Sigmoid colon (tissue), 7 donors: ENCODE results near the gene CCDC136. TPM values are rescaled to one million over a fixed set of nuclear protein-coding genes. Genes with fewer than 3 reads are reported as not detected.

Source experiments
- DNase-seq: peaks from one replicate; pipeline ENCODE4 v3.0.0-alpha.2; 2019
- H3K27ac ChIP-seq, 4 donors: fragments of 200-600 bp; sonication (generic); one replicate each; pipeline ENCODE4 v1.5.1; 2016 to 2019; ENCODE audit warnings: mild to moderate bottlenecking in 1 of 4
- H3K27me3 ChIP-seq, 3 donors: fragments of 200-600 bp; sonication (generic); one replicate each; pipeline ENCODE4 v1.5.1; 2019; ENCODE audit warnings: mild to moderate bottlenecking in 1 of 3
- H3K36me3 ChIP-seq, 4 donors: fragments of 200-600 bp; sonication (generic); one replicate each; pipeline ENCODE4 v1.5.1; 2016 to 2019
- H3K4me1 ChIP-seq, 4 donors: fragments of 200-600 bp; sonication (generic); one replicate each; pipeline ENCODE4 v1.5.1; 2017 to 2019
- H3K4me3 ChIP-seq, 4 donors: fragments of 200-600 bp; sonication (generic); one replicate each; pipeline ENCODE4 v1.5.1; 2017 to 2019; ENCODE audit warnings: mild to moderate bottlenecking in 2 of 4, moderate library complexity in 1 of 4
- H3K9me3 ChIP-seq, 4 donors: fragments of 200-600 bp in 3 of 4; sonication (generic) in 3 of 4; one replicate each; pipeline versions ENCODE4 v1.5.1 to v1.6.1; 2013 to 2019
- EP300 ChIP-seq, 4 donors: sonication (generic); formaldehyde crosslinking; IDR thresholded peaks; one replicate each; pipeline ENCODE4 v1.6.1; 2017; ENCODE audit warnings: antibody characterized with exemption in 4 of 4
- POLR2A ChIP-seq, 2 donors: fragments of 450-650 bp; IDR thresholded peaks; one replicate each; pipeline ENCODE4 v1.6.1; 2016; ENCODE audit warnings: antibody characterized with exemption in 2 of 2, mild to moderate bottlenecking in 2 of 2, moderate library complexity in 2 of 2
- POLR2AphosphoS5 ChIP-seq, 4 donors: sonication (generic); formaldehyde crosslinking; IDR thresholded peaks; one replicate each; pipeline ENCODE4 v1.6.1; 2017; ENCODE audit warnings: antibody characterized with exemption in 4 of 4
- WGBS, 2 donors: extraction: QIAGEN DNeasy Blood & Tissue Kit; methylation state at CpG; one replicate each; pipeline ENCODE4 v1.1.7; 2013; 5-methylcytosine and 5-hydroxymethylcytosine counted together
- intact Hi-C: fragments of 100-400 bp; cut with DNase I; formaldehyde crosslinking; loops from one replicate; pipeline ENCODE4 v1.15.1; 2023
- polyA plus RNA-seq, 3 donors: library from polyadenylated mRNA; stranded (reverse); fragments of 200-250 nt; gene quantifications; one replicate each; pipeline ENCODE4 v1.2.3, GENCODE V29; 2013
- total RNA-seq, 4 donors: library from RNA; depleted of rRNA; stranded (reverse); fragments of >200 nt; gene quantifications; one replicate each; pipeline ENCODE4 v1.1.0, GENCODE V29; 2016
- TF ChIP-seq, protein P1 (sequence below), 4 experiments: fragments of 450-650 bp in 3 of 4; fragments of 200-600 bp in 1 of 4; IDR thresholded peaks; one replicate each; pipeline ENCODE4 v1.5.1; 2016 to 2019; ENCODE audit warnings: antibody characterized with exemption in 4 of 4, mild to moderate bottlenecking in 3 of 4, moderate library complexity in 2 of 4
- donor health status: healthy with polysubstance abuse.
- donor health status: Bipolar disorder and iron deficiency.
- donor health status: healthy.

Gene CCDC136
- total and polyA plus RNA-seq, 7 donors = 2.4 to 53.7 (median 21.7) TPM; not detected in 1

DNA sequence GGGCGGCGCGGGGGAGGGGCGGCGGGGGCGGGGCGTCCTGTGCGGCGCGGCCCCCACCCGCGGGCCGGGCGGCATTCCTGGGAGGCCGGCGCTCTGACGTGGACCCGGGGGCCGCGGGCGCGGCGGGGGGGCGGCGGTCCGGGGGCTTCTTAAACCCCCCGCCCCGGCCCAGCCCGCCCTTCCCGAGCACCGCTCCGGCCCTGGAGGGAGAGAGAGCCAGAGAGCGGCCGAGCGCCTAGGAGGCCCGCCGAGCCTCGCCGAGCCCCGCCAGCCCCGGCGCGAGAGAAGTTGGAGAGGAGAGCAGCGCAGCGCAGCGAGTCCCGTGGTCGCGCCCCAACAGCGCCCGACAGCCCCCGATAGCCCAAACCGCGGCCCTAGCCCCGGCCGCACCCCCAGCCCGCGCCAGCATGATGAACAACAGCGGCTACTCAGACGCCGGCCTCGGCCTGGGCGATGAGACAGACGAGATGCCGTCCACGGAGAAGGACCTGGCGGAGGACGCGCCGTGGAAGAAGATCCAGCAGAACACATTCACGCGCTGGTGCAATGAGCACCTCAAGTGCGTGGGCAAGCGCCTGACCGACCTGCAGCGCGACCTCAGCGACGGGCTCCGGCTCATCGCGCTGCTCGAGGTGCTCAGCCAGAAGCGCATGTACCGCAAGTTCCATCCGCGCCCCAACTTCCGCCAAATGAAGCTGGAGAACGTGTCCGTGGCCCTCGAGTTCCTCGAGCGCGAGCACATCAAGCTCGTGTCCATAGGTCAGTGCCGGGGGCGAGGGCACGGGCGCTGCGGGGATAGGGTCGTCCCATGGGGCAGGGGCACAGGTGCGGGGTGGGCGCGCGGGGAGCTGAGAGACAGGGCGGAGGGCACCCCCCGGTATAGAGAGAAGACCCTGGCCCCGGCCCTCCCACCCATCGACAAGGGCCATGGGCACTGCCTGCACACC lies 38.7 kb downstream of the CCDC136 start, which contains the start of gene FLNC:
Gene FLNC (plus strand): TSS at position 176 of the 947 bp plus-strand sequence. CDS start 232 bp downstream, at position 408.
- TF ChIP-seq POLR2AphosphoS5 (IDR thresholded peaks at IDR 0.05) = peak; percentile 65 to 95 (median 90)
- TF ChIP-seq, protein P1, sequence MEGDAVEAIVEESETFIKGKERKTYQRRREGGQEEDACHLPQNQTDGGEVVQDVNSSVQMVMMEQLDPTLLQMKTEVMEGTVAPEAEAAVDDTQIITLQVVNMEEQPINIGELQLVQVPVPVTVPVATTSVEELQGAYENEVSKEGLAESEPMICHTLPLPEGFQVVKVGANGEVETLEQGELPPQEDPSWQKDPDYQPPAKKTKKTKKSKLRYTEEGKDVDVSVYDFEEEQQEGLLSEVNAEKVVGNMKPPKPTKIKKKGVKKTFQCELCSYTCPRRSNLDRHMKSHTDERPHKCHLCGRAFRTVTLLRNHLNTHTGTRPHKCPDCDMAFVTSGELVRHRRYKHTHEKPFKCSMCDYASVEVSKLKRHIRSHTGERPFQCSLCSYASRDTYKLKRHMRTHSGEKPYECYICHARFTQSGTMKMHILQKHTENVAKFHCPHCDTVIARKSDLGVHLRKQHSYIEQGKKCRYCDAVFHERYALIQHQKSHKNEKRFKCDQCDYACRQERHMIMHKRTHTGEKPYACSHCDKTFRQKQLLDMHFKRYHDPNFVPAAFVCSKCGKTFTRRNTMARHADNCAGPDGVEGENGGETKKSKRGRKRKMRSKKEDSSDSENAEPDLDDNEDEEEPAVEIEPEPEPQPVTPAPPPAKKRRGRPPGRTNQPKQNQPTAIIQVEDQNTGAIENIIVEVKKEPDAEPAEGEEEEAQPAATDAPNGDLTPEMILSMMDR (IDR thresholded peaks at IDR 0.05) = no peak
- TF ChIP-seq EP300 (IDR thresholded peaks at IDR 0.05) = no peak
- TF ChIP-seq POLR2A (IDR thresholded peaks at IDR 0.05) = peak; percentile 72 to 78
- Histone ChIP-seq H3K4me3 (peak within 1 kb of the TSS; percentile 66 to 90 (median 83)), H3K27me3 (no peaks in the 10 kb centered on the region), H3K9me3 (no peaks in the 10 kb centered on the region), H3K36me3 (peaks cover 2 to 8% (median 3%) of the 10 kb centered on the region in 4 donors), H3K4me1 (peaks cover 2 to 79% (median 67%) of the 10 kb centered on the region in 4 donors), H3K27ac (peak within 1 kb of the TSS; percentile 95 to 99 (median 98))
- WGBS, 2 donors = 2 to 3% methylated on average over 109 of the region's 109 CpGs
- intact Hi-C loops = loop anchor here (2.0 to 5.0 kb wide), 3 partner anchors 40 to 93 kb away; partner anchors contain the start of genes CALU and CCDC136
- DNase-seq = peak; percentile 87

DNA sequence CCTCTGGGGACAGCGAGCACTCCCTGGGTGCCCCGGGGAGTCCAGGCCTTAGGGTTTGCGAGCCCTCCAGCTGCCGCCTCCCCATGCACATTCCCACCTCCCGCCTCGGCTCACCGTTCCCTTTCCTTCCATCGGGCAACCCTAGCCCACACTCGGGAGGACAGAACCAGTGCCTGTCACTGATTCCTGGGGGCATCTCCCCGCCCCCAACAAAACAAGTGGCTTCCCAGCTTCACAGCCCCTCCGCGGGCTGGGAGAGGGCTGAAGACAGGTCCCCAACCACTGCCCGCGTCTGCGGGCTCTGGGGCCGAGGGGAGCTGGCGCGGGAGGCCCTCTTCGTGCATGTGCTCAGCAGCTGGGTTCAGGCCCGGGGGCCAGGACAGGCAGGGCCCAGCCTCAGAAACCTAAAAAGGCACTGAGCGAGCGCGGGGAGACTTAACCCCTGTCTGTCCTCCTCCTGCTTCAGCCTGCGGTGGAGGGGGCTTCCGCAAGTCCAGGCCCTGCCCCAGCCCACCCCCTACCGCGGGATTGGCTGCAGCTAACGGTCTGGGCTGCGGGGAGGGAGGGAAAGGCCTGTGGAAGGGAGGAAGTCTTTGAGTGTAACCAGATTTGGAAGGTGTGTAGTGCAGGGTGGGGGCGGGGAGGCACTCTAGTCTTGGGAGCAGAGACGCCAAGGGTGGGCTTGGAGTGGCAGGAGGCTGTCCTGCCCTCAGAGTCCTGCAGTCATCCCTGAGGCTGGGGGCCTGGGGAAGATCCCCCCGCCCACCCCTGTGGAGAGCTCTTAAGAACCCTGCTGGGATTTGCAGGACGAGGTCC lies 39.6 kb downstream of the CCDC136 start:
- Histone ChIP-seq H3K27me3 (no peaks in the 10 kb centered on the region), H3K36me3 (peaks cover 6 to 15% (median 10%) of the 10 kb centered on the region in 4 donors), H3K9me3 (no peaks in the 10 kb centered on the region), H3K4me1 (peaks cover 2 to 88% (median 75%) of the 10 kb centered on the region in 4 donors), H3K27ac (peak overlapping the region; percentile 95 to 99 (median 98)), H3K4me3 (peak overlapping the region; percentile 66 to 90 (median 83))
- intact Hi-C loops = loop anchor here (2.0 to 5.0 kb wide), 3 partner anchors 41 to 94 kb away; partner anchors contain the start of genes CALU and CCDC136
- TF ChIP-seq, protein P1 (IDR thresholded peaks at IDR 0.05) = no peak
- peak; percentile 90 to 97 for TF ChIP-seq POLR2A (IDR thresholded peaks at IDR 0.05)
- peak; percentile 90 to 96 (median 92) for TF ChIP-seq POLR2AphosphoS5 (IDR thresholded peaks at IDR 0.05)
- TF ChIP-seq EP300 (IDR thresholded peaks at IDR 0.05) = peak in 2 of 4 donors; percentile 39 to 54
- peak; percentile 97 for DNase-seq
- WGBS, 2 donors = 9 to 16% methylated on average over 33 of the region's 33 CpGs

GRCh38 chr7:128831994-128832879 lies 40.5 kb downstream of the CCDC136 start:
- H3K36me3 ChIP-seq = peaks cover 8 to 23% (median 16%) of the 10 kb centered on the region in 4 donors
- H3K4me3 ChIP-seq = peak overlapping the region; percentile 66 to 90 (median 83)
- H3K27me3 ChIP-seq = no peaks in the 10 kb centered on the region
- peak; percentile 84 for DNase-seq
- TF ChIP-seq POLR2AphosphoS5 (IDR thresholded peaks at IDR 0.05) (peak; percentile 26 to 66 (median 58)), EP300 (IDR thresholded peaks at IDR 0.05) (no peak), POLR2A (IDR thresholded peaks at IDR 0.05) (no peak)
- TF ChIP-seq, protein P1 (IDR thresholded peaks at IDR 0.05) = no peak
- H3K27ac ChIP-seq = peak overlapping the region; percentile 95 to 99 (median 98)
- H3K4me1 ChIP-seq = peaks cover 2 to 93% (median 80%) of the 10 kb centered on the region in 4 donors
- no peaks in the 10 kb centered on the region for H3K9me3 ChIP-seq
- intact Hi-C loops = loop anchor here (2.0 to 5.0 kb wide), 3 partner anchors 41 to 95 kb away; partner anchors contain the start of genes CALU and CCDC136
- WGBS, 2 donors = 15 to 27% methylated on average over 22 of the region's 22 CpGs
